ENCODE measurements around the gene DMD. TPM values are rescaled to one million over a fixed set of nuclear protein-coding genes. Genes with fewer than 3 reads are reported as not detected.

DMD gene
- polyA plus RNA-seq, 3 donors = 0.23 TPM; not detected in 2

GRCh38 chrX:32798990-32799389 lies 412.4 kb downstream of the DMD start:
- peaks cover 0 to 2% of the 10 kb centered on the region in 2 donors for H3K9me3 ChIP-seq (replicated peaks in 1 of 2; ENCODE audit: control insufficient read depth in 1 of 2, insufficient read depth in 1 of 2, low read length in 2 of 2)
- Mint-ChIP-seq H3K27ac (no peak overlapping the region), H3K36me3 (no peaks in the 10 kb centered on the region), H3K27me3 (ENCODE audit: low read depth in 3 of 3) (no peaks in the 10 kb centered on the region), H3K9me3 (peaks cover 0 to 2% (median 0%) of the 10 kb centered on the region in 7 donors), H3K4me3 (no peak overlapping the region), H3K4me1 (no peaks in the 10 kb centered on the region)
- no peaks in the 10 kb centered on the region for H3K36me3 ChIP-seq (replicated peaks in 1 of 2; ENCODE audit: control insufficient read depth in 1 of 2, insufficient read depth in 2 of 2, low read length in 2 of 2)
- no CpG with 5 or more reads among the region's 3 CpGs for WGBS (ENCODE audit: insufficient coverage)
- no peak overlapping the region for H3K27ac ChIP-seq (ENCODE audit: low read depth in 1 of 2, low read length in 2 of 2)
- intact Hi-C loops (cut with micrococcal nuclease) = no loop called here
- H3K27me3 ChIP-seq (ENCODE audit: control insufficient read depth in 2 of 2, insufficient read depth in 2 of 2, low read length in 2 of 2) = no peaks in the 10 kb centered on the region
- no peak overlapping the region for H3K4me2 ChIP-seq (replicated peaks; ENCODE audit: extremely low read depth, low read length, poor library complexity, severe bottlenecking)
- no peaks in the 10 kb centered on the region for H3K4me1 ChIP-seq (ENCODE audit: control insufficient read depth in 1 of 2, insufficient read depth in 2 of 2, low read length in 2 of 2)
- no peak overlapping the region for H3K4me3 ChIP-seq (replicated peaks in 1 of 3; ENCODE audit: low read depth in 2 of 3, low read length in 3 of 3)
- no peaks in the 10 kb centered on the region for H4K20me1 ChIP-seq (ENCODE audit: insufficient read depth, low read length)
- DNase-seq = no peak
- no peak overlapping the region for H2AFZ ChIP-seq (ENCODE audit: insufficient read depth, low read depth, low read length, poor library complexity, severe bottlenecking)
- no peaks in the 10 kb centered on the region for H3K79me2 ChIP-seq (ENCODE audit: insufficient read depth, low read length)
- no peak overlapping the region for H3K9ac ChIP-seq (ENCODE audit: insufficient read depth, low read length, poor library complexity, severe bottlenecking)
- TF ChIP-seq CTCF (IDR thresholded peaks at IDR 0.05) = no peak

GRCh38 chrX:32788936-32789335 lies 422.4 kb downstream of the DMD start:
- no peaks in the 10 kb centered on the region for H3K4me1 ChIP-seq (ENCODE audit: control insufficient read depth in 1 of 2, insufficient read depth in 2 of 2, low read length in 2 of 2)
- no peak overlapping the region for H2AFZ ChIP-seq (ENCODE audit: insufficient read depth, low read depth, low read length, poor library complexity, severe bottlenecking)
- H3K27ac ChIP-seq (ENCODE audit: low read depth in 1 of 2, low read length in 2 of 2) = no peak overlapping the region
- TF ChIP-seq CTCF (IDR thresholded peaks at IDR 0.05) = no peak
- no peaks in the 10 kb centered on the region for H3K36me3 Mint-ChIP-seq
- no peaks in the 10 kb centered on the region for H3K36me3 ChIP-seq (replicated peaks in 1 of 2; ENCODE audit: control insufficient read depth in 1 of 2, insufficient read depth in 2 of 2, low read length in 2 of 2)
- no peak overlapping the region for H3K4me3 ChIP-seq (replicated peaks in 1 of 3; ENCODE audit: low read depth in 2 of 3, low read length in 3 of 3)
- no peaks in the 10 kb centered on the region for H3K27me3 Mint-ChIP-seq (ENCODE audit: low read depth in 3 of 3)
- no peak overlapping the region for H3K9ac ChIP-seq (ENCODE audit: insufficient read depth, low read length, poor library complexity, severe bottlenecking)
- no peak overlapping the region for H3K4me3 Mint-ChIP-seq
- no peaks in the 10 kb centered on the region for H3K79me2 ChIP-seq (ENCODE audit: insufficient read depth, low read length)
- no peaks in the 10 kb centered on the region for H3K27me3 ChIP-seq (ENCODE audit: control insufficient read depth in 2 of 2, insufficient read depth in 2 of 2, low read length in 2 of 2)
- no peak for DNase-seq
- H3K4me2 ChIP-seq (replicated peaks; ENCODE audit: extremely low read depth, low read length, poor library complexity, severe bottlenecking) = no peak overlapping the region
- no CpG with 5 or more reads among the region's 1 CpG for WGBS (ENCODE audit: insufficient coverage)
- peaks cover 0 to 12% of the 10 kb centered on the region in 2 donors for H3K9me3 ChIP-seq (replicated peaks in 1 of 2; ENCODE audit: control insufficient read depth in 1 of 2, insufficient read depth in 1 of 2, low read length in 2 of 2)
- no peaks in the 10 kb centered on the region for H4K20me1 ChIP-seq (ENCODE audit: insufficient read depth, low read length)
- H3K4me1 Mint-ChIP-seq = no peaks in the 10 kb centered on the region
- H3K27ac Mint-ChIP-seq = no peak overlapping the region
- intact Hi-C loops (cut with micrococcal nuclease) = no loop called here
- H3K9me3 Mint-ChIP-seq = peaks cover 0 to 5% (median 0%) of the 10 kb centered on the region in 7 donors

Measured in CD14-positive monocyte (primary cell).